ENCODE results near the gene TRPC3.

DNA sequence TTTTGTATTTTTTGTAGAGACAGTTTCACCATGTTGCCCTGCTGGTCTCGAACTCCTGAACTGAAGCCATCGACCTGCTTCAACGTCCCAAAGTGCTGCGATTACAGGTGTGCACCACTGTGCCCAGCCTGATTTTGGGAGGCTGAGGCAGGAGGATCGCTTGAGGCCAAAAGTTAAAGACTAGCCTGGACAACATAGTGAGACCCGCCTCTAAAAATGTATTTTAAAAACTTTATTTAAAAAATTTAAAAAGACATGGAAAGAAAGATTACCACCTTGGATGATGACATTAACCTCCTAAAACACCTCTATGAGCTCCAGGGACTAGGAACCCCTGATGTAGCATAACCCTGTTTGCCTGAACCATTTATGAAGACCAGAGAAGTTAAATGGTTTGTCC lies 75.8 kb downstream of the TRPC3 start:
- TF ChIP-seq, protein P1, sequence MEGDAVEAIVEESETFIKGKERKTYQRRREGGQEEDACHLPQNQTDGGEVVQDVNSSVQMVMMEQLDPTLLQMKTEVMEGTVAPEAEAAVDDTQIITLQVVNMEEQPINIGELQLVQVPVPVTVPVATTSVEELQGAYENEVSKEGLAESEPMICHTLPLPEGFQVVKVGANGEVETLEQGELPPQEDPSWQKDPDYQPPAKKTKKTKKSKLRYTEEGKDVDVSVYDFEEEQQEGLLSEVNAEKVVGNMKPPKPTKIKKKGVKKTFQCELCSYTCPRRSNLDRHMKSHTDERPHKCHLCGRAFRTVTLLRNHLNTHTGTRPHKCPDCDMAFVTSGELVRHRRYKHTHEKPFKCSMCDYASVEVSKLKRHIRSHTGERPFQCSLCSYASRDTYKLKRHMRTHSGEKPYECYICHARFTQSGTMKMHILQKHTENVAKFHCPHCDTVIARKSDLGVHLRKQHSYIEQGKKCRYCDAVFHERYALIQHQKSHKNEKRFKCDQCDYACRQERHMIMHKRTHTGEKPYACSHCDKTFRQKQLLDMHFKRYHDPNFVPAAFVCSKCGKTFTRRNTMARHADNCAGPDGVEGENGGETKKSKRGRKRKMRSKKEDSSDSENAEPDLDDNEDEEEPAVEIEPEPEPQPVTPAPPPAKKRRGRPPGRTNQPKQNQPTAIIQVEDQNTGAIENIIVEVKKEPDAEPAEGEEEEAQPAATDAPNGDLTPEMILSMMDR (IDR thresholded peaks at IDR 0.05; ENCODE audit: insufficient read depth, low read length, poor library complexity, severe bottlenecking) = no peak
- TF ChIP-seq EZH2phosphoT487 (conservative IDR thresholded peaks at IDR 0.05; ENCODE audit: low read length) = no peak

Data from SU-DHL-6 (cell line).